H9 (cell line): Measurements from ENCODE around the gene ARPC5. TPM values are rescaled to one million over a fixed set of nuclear protein-coding genes. Genes with fewer than 3 reads are reported as not detected.

ENCODE experiments used
- DNase-seq: peaks from one replicate; pipeline ENCODE4 v3.0.0-alpha.2; 2017
- H2AFZ ChIP-seq: one replicate; pipeline ENCODE4 v1.6.1; 2013; ENCODE audit warnings: mild to moderate bottlenecking, low read length, control low read depth, moderate library complexity
- H2AK5ac ChIP-seq: 2 replicates; pipeline ENCODE4 v1.6.1; 2013; ENCODE audit warnings: low read length, control low read depth, mixed read lengths; ENCODE audit not compliant: insufficient read length
- H2BK120ac ChIP-seq: one replicate; pipeline ENCODE4 v1.6.1; 2013; ENCODE audit warnings: low read depth, mild to moderate bottlenecking, low read length, control low read depth, inconsistent platforms; ENCODE audit not compliant: poor library complexity, severe bottlenecking
- H2BK12ac ChIP-seq: 2 replicates; pipeline ENCODE4 v1.6.1; 2013; ENCODE audit warnings: low read length, control low read depth, mixed read lengths, low read depth; ENCODE audit not compliant: insufficient read length
- H2BK15ac ChIP-seq: 2 replicates; pipeline ENCODE4 v1.6.1; 2013; ENCODE audit warnings: low read depth, low read length, control low read depth
- H2BK20ac ChIP-seq: one replicate; pipeline ENCODE4 v1.6.1; 2013; ENCODE audit warnings: low read depth, mild to moderate bottlenecking, low read length, control low read depth, inconsistent platforms; ENCODE audit not compliant: poor library complexity, severe bottlenecking
- H2BK5ac ChIP-seq: 2 replicates; pipeline ENCODE4 v1.6.1; 2013; ENCODE audit warnings: low read length, control low read depth, mixed read lengths; ENCODE audit not compliant: insufficient read length
- H3K14ac ChIP-seq: 2 replicates; pipeline ENCODE4 v1.6.1; 2013; ENCODE audit warnings: low read length, control low read depth; ENCODE audit not compliant: insufficient read depth
- H3K18ac ChIP-seq: 2 replicates; pipeline ENCODE4 v1.6.1; 2013; ENCODE audit warnings: low read depth, mild to moderate bottlenecking, mixed read lengths, low read length, control low read depth; ENCODE audit not compliant: insufficient read length
- H3K23ac ChIP-seq: 2 replicates; pipeline ENCODE4 v1.6.1; 2013; ENCODE audit warnings: low read length, control low read depth, mixed read lengths, low read depth; ENCODE audit not compliant: insufficient read length
- H3K23me2 ChIP-seq: 2 replicates; pipeline ENCODE4 v1.6.1; 2013; ENCODE audit warnings: low read depth, mild to moderate bottlenecking, mixed read lengths, low read length, control low read depth; ENCODE audit not compliant: insufficient read length, poor library complexity, severe bottlenecking
- H3K27ac ChIP-seq: 2 replicates; pipeline ENCODE4 v1.5.1; 2013; ENCODE audit warnings: low read length, control low read depth, mixed read lengths, low read depth; ENCODE audit not compliant: insufficient read length
- H3K27me3 ChIP-seq: 2 replicates; pipeline ENCODE4 v1.6.1; 2013; ENCODE audit warnings: low read length, control low read depth, inconsistent platforms; ENCODE audit not compliant: insufficient read depth
- H3K4ac ChIP-seq: 2 replicates; pipeline ENCODE4 v1.6.1; 2013; ENCODE audit warnings: low read depth, mild to moderate bottlenecking, control low read depth, inconsistent platforms, low read length, moderate library complexity
- H3K4me1 ChIP-seq: 2 replicates; pipeline ENCODE4 v1.6.1; 2013; ENCODE audit warnings: low read length, control low read depth, inconsistent platforms; ENCODE audit not compliant: insufficient read depth
- H3K4me2 ChIP-seq: 2 replicates; pipeline ENCODE4 v1.6.1; 2013; ENCODE audit warnings: low read length, control low read depth, mixed read lengths; ENCODE audit not compliant: insufficient read length, insufficient read depth
- H3K56ac ChIP-seq: 2 replicates; pipeline ENCODE4 v1.6.1; 2013; ENCODE audit warnings: low read depth, mild to moderate bottlenecking, mixed read lengths, low read length, control low read depth; ENCODE audit not compliant: insufficient read length
- H3K79me1 ChIP-seq: 2 replicates; pipeline ENCODE4 v1.6.1; 2013; ENCODE audit warnings: low read depth, mild to moderate bottlenecking, moderate library complexity, low read length, control low read depth, inconsistent platforms; ENCODE audit not compliant: insufficient read depth, poor library complexity, severe bottlenecking
- H3K79me2 ChIP-seq: 2 replicates; pipeline ENCODE4 v1.6.1; 2013; ENCODE audit warnings: low read length, control low read depth, inconsistent platforms; ENCODE audit not compliant: insufficient read depth
- H3K9ac ChIP-seq: 2 replicates; pipeline ENCODE4 v1.6.1; 2013; ENCODE audit warnings: low read length, control low read depth, mixed read lengths; ENCODE audit not compliant: insufficient read length; ENCODE audit errors: extremely low read depth
- H3K9me3 ChIP-seq: one replicate; pipeline ENCODE4 v1.6.1; 2013; ENCODE audit warnings: low read depth, low read length, inconsistent platforms; ENCODE audit not compliant: control insufficient read depth
- H3T11ph ChIP-seq: one replicate; pipeline ENCODE4 v1.6.1; 2013; ENCODE audit warnings: mild to moderate bottlenecking, low read length, control low read depth, inconsistent platforms
- H4K20me1 ChIP-seq: one replicate; pipeline ENCODE4 v1.6.1; 2013; ENCODE audit not compliant: control insufficient read depth, insufficient read length, insufficient read depth
- H4K5ac ChIP-seq: 2 replicates; pipeline ENCODE4 v1.6.1; 2013; ENCODE audit warnings: low read depth, mild to moderate bottlenecking, mixed read lengths, low read length, control low read depth; ENCODE audit not compliant: insufficient read length
- H4K8ac ChIP-seq: replicated peaks from 2 replicates; pipeline ENCODE4 v1.6.1; 2013; ENCODE audit warnings: low read length, control low read depth, mixed read lengths, low read depth; ENCODE audit not compliant: insufficient read length
- H4K91ac ChIP-seq: 2 replicates; pipeline ENCODE4 v1.6.1; 2013; ENCODE audit warnings: low read depth, mild to moderate bottlenecking, moderate library complexity, mixed read lengths, low read length, control low read depth; ENCODE audit not compliant: insufficient read length
- H3K27ac Mint-ChIP-seq, 3 experiments: 2 replicates in 2 of 3; 3 replicates in 1 of 3; pipeline ENCODE4 v1.8.0; 2020 to 2021; ENCODE audit warnings: mixed read lengths in 3 of 3, mild to moderate bottlenecking in 1 of 3, moderate library complexity in 1 of 3
- H3K27me3 Mint-ChIP-seq: 2 replicates; pipeline ENCODE4 v1.8.0; 2021; ENCODE audit warnings: low read depth, mild to moderate bottlenecking, moderate library complexity, mixed read lengths
- H3K36me3 Mint-ChIP-seq, 3 experiments: 2 replicates in 2 of 3; 3 replicates in 1 of 3; pipeline ENCODE4 v1.8.0; 2020 to 2021; ENCODE audit warnings: low read depth in 3 of 3, mixed read lengths in 3 of 3; ENCODE audit not compliant: insufficient read depth in 1 of 3
- H3K4me1 Mint-ChIP-seq, 2 experiments: 2 replicates each; pipeline ENCODE4 v1.8.0; 2020; ENCODE audit warnings: mixed read lengths in 2 of 2
- H3K4me3 Mint-ChIP-seq, 2 experiments: 2 replicates in 1 of 2; 3 replicates in 1 of 2; pipeline ENCODE4 v1.8.0; 2020 to 2021; ENCODE audit warnings: mild to moderate bottlenecking in 2 of 2, mixed read lengths in 2 of 2, moderate library complexity in 1 of 2
- H3K9me3 Mint-ChIP-seq, 2 experiments: 2 replicates in 1 of 2; 3 replicates in 1 of 2; pipeline ENCODE4 v1.8.0; 2020; ENCODE audit warnings: mild to moderate bottlenecking in 2 of 2, mixed read lengths in 2 of 2, moderate library complexity in 1 of 2
- CTCF ChIP-seq: fragments of 200-600 bp; sonication (generic); conservative IDR thresholded peaks from 3 replicates; pipeline ENCODE4 v1.8.0; 2021; ENCODE audit warnings: antibody characterized with exemption, mild to moderate bottlenecking
- WGBS: extraction: QIAGEN DNeasy Blood & Tissue Kit; methylation state at CpG from one replicate; pipeline ENCODE4 v1.1.7; 2013; ENCODE audit warnings: missing lambda C conversion rate, low lambda C conversion rate, mixed read lengths; ENCODE audit not compliant: insufficient read length; ENCODE audit errors: extremely low coverage; 5-methylcytosine and 5-hydroxymethylcytosine counted together
- total RNA-seq: library from RNA; stranded (reverse); gene quantifications from 2 replicates; pipeline ENCODE4 v1.2.1, GENCODE V29; 2021

The ARPC5 gene
- total RNA-seq, 1 experiment from 2014 or later, result 67.7 TPM

GRCh38 chr1:183653876-183654451, 18.4 kb upstream of the ARPC5 start:
- H3K4me1 Mint-ChIP-seq, result peaks cover 6 to 7% of the 10 kb centered on the region in 2 experiments
- Histone ChIP-seq H2BK20ac (no peak overlapping the region), H3K79me2 (no peaks in the 10 kb centered on the region), H4K20me1 (no peaks in the 10 kb centered on the region), H3K27ac (no peak overlapping the region), H2BK12ac (no peak overlapping the region), H3K4me2 (no peak overlapping the region), H2BK120ac (no peak overlapping the region), H3K23me2 (no peaks in the 10 kb centered on the region), H4K5ac (no peak overlapping the region), H2AK5ac (no peak overlapping the region), H3K9ac (no peak overlapping the region), H2BK15ac (no peak overlapping the region), H3K27me3 (no peaks in the 10 kb centered on the region), H3K4me1 (no peaks in the 10 kb centered on the region), H3K23ac (no peak overlapping the region), H3K18ac (no peak overlapping the region), H4K8ac (no peak overlapping the region), H3K9me3 (no peaks in the 10 kb centered on the region), H2AFZ (no peak overlapping the region), H3K14ac (no peak overlapping the region), H4K91ac (no peak overlapping the region), H2BK5ac (no peak overlapping the region), H3K79me1 (no peaks in the 10 kb centered on the region), H3K4ac (no peak overlapping the region), H3T11ph (no peak overlapping the region), H3K56ac (no peak overlapping the region)
- no CpG with 5 or more reads among the region's 4 CpGs for WGBS
- H3K27ac Mint-ChIP-seq, result peak overlapping the region in 1 of 3 experiments; percentile 7; a peak in 1 of 7 replicates
- no peaks in the 10 kb centered on the region for H3K27me3 Mint-ChIP-seq
- H3K4me3 Mint-ChIP-seq, result no peak overlapping the region; a peak in 1 of 5 replicates
- H3K36me3 Mint-ChIP-seq, result no peaks in the 10 kb centered on the region; a peak in 1 of 7 replicates
- no peak for DNase-seq
- TF ChIP-seq CTCF, result no peak
- peaks cover 0 to 4% of the 10 kb centered on the region in 2 experiments; a peak in 3 of 5 replicates for H3K9me3 Mint-ChIP-seq
